SK-N-SH (cell line): ENCODE data around the gene FAM171A2. TPM values are rescaled to one million over a fixed set of nuclear protein-coding genes. Genes with fewer than 3 reads are reported as not detected.

ENCODE experiments used
- CTCF ChIA-PET: fragments of 300-600, 350-600 bp; formaldehyde crosslinking; extraction: SDS; loops from one replicate; lab custom pipeline; 2021; lab: Yijun Ruan, JAX
- POLR2A ChIA-PET: fragments of 350-600 bp; sonication (Branson Sonifier 250); formaldehyde crosslinking; extraction: SDS; loops from one replicate; lab custom pipeline; 2020; ENCODE audit warnings: antibody characterized with exemption, inconsistent platforms; lab: Yijun Ruan, JAX
- DNase-seq: peaks from one replicate; pipeline ENCODE4 v3.0.0; 2012
- H2AFZ ChIP-seq: fragments of 200-600 bp; sonication (generic); 2 replicates; pipeline ENCODE4 v1.8.1; 2016; ENCODE audit warnings: antibody characterized with exemption, mild to moderate bottlenecking, low read depth
- H3F3A ChIP-seq: fragments of 200-600 bp; sonication (generic); replicated peaks from 2 replicates; pipeline ENCODE3; 2016; ENCODE audit warnings: antibody characterized with exemption, mild to moderate bottlenecking; ENCODE audit not compliant: insufficient read depth
- H3K27ac ChIP-seq, 2 experiments: fragments of 200-500 bp in 1 of 2; fragments of 200-600 bp in 1 of 2; sonication (Bioruptor generic) in 1 of 2; sonication (generic), shearing (Covaris generic) in 1 of 2; 2 replicates each; pipeline versions ENCODE4 v1.5.1 to v1.6.1; 2014 to 2016; ENCODE audit warnings: low read depth in 2 of 2, inconsistent platforms in 1 of 2, low read length in 1 of 2, mild to moderate bottlenecking in 1 of 2, mixed read lengths in 1 of 2
- H3K27me3 ChIP-seq: fragments of 200-600 bp; sonication (generic), shearing (Covaris generic); 2 replicates; pipeline ENCODE4 v1.6.1; 2016; ENCODE audit warnings: mixed run types; ENCODE audit not compliant: insufficient read depth
- H3K36me3 ChIP-seq, 2 experiments: fragments of 200-500 bp in 1 of 2; fragments of 200-600 bp in 1 of 2; sonication (Bioruptor generic) in 1 of 2; sonication (generic) in 1 of 2; replicated peaks in 1 of 2; 2 replicates each; pipeline versions ENCODE3 to v1.5.1; 2014 to 2016; ENCODE audit warnings: low read length in 1 of 2, mild to moderate bottlenecking in 1 of 2; ENCODE audit not compliant: insufficient read depth in 2 of 2, control insufficient read depth in 1 of 2
- H3K4me1 ChIP-seq, 2 experiments: fragments of 200-500 bp in 1 of 2; fragments of 200-600 bp in 1 of 2; sonication (Bioruptor generic) in 1 of 2; sonication (generic), shearing (Covaris generic) in 1 of 2; 2 replicates each; pipeline versions ENCODE4 v1.5.1 to v1.6.1; 2014 to 2016; ENCODE audit warnings: low read depth in 1 of 2, low read length in 1 of 2, mixed run types in 1 of 2; ENCODE audit not compliant: insufficient read depth in 2 of 2, control insufficient read depth in 1 of 2
- H3K4me2 ChIP-seq: fragments of 200-600 bp; sonication (generic), shearing (Covaris generic); 2 replicates; pipeline ENCODE4 v1.6.1; 2017; ENCODE audit warnings: mixed run types
- H3K4me3 ChIP-seq, 2 experiments: fragments of 200-500 bp in 1 of 2; fragments of 200-600 bp in 1 of 2; sonication (Bioruptor generic) in 1 of 2; sonication (generic), shearing (Covaris generic) in 1 of 2; 2 replicates each; pipeline versions ENCODE4 v1.5.1 to v1.8.1; 2014 to 2016; ENCODE audit warnings: low read depth in 2 of 2, inconsistent platforms in 1 of 2, low read length in 1 of 2, mild to moderate bottlenecking in 1 of 2, mixed read lengths in 1 of 2, moderate library complexity in 1 of 2
- H3K79me2 ChIP-seq: fragments of 200-600 bp; sonication (generic); 2 replicates; pipeline ENCODE4 v1.8.1; 2017; ENCODE audit warnings: mild to moderate bottlenecking; ENCODE audit not compliant: insufficient read depth
- H3K9ac ChIP-seq: fragments of 200-600 bp; sonication (generic); 2 replicates; pipeline ENCODE4 v1.6.1; 2017; ENCODE audit warnings: mixed run types
- H3K9me2 ChIP-seq: fragments of 200-600 bp; sonication (generic); 2 replicates; pipeline ENCODE4 v1.6.1; 2017; ENCODE audit warnings: mixed run types
- H3K9me3 ChIP-seq: fragments of 200-600 bp; sonication (generic); 2 replicates; pipeline ENCODE4 v1.6.1; 2017; ENCODE audit warnings: mixed run types, mild to moderate bottlenecking, moderate library complexity
- H4K20me1 ChIP-seq: fragments of 200-600 bp; sonication (generic); 2 replicates; pipeline ENCODE4 v1.6.1; 2017; ENCODE audit warnings: mild to moderate bottlenecking, mixed run types; ENCODE audit not compliant: insufficient read depth
- CTCF ChIP-seq: fragments of 200-600 bp; sonication (generic); IDR thresholded peaks from 2 replicates; pipeline ENCODE4 v1.6.1; 2017; ENCODE audit warnings: antibody characterized with exemption, mild to moderate bottlenecking, moderate library complexity
- ELF1 ChIP-seq: IDR thresholded peaks from 2 replicates; pipeline ENCODE4 v1.4.0; 2012
- EZH2phosphoT487 ChIP-seq: fragments of 200-600 bp; sonication (generic); IDR thresholded peaks from 2 replicates; pipeline ENCODE4 v1.6.1; 2017; ENCODE audit warnings: low read depth, mixed run types, mild to moderate bottlenecking, antibody characterized with exemption, moderate library complexity, borderline replicate concordance
- MAX ChIP-seq: IDR thresholded peaks from 2 replicates; pipeline ENCODE4 v1.4.0; 2012; ENCODE audit warnings: low read depth
- NRF1 ChIP-seq: IDR thresholded peaks from 2 replicates; pipeline ENCODE4 v1.6.1; 2012; ENCODE audit warnings: low read depth, mild to moderate bottlenecking, low read length
- RXRA ChIP-seq: IDR thresholded peaks from 2 replicates; pipeline ENCODE4 v1.4.0; 2012; ENCODE audit warnings: low read depth, mild to moderate bottlenecking, borderline replicate concordance
- SIN3A ChIP-seq: IDR thresholded peaks from 2 replicates; pipeline ENCODE4 v1.6.1; 2012; ENCODE audit warnings: low read depth, mild to moderate bottlenecking, low read length, moderate library complexity, borderline replicate concordance
- TCF12 ChIP-seq: IDR thresholded peaks from 2 replicates; pipeline ENCODE4 v1.4.0; 2012
- TEAD4 ChIP-seq: IDR thresholded peaks from 2 replicates; pipeline ENCODE4 v1.4.0; 2012; ENCODE audit warnings: mild to moderate bottlenecking, borderline replicate concordance; ENCODE audit not compliant: insufficient read depth
- ZBTB33 ChIP-seq: IDR thresholded peaks from 2 replicates; pipeline ENCODE4 v1.4.0; 2012; ENCODE audit warnings: low read depth, borderline replicate concordance
- WGBS: methylation state at CpG from one replicate; pipeline ENCODE4 v1.1.6; 2017; ENCODE audit warnings: low lambda C conversion rate; 5-methylcytosine and 5-hydroxymethylcytosine counted together
- polyA plus RNA-seq, 3 experiments: library from polyadenylated mRNA; depleted of rRNA; stranded (reverse); fragments of >200 nt; gene quantifications; 2 replicates each; pipeline ENCODE4 v1.2.3, GENCODE V29; 2012

The FAM171A2 gene
- polyA plus RNA-seq, 1 of the 3 experiments (the other 2 are of a cell fraction) = 4.9 TPM

GRCh38 chr17:44324571-44325275, 38.9 kb downstream of the FAM171A2 start, which contains the start of gene SLC25A39 (continued):
- TF ChIP-seq ZBTB33 (no peak), EZH2phosphoT487 (no peak), ELF1 (no peak), TCF12 (no peak), CTCF (no peak), NRF1 (peak; percentile 40; the same call in 1 of the 2 replicates), MAX (peak; percentile 63; the same call in 1 of the 2 replicates), RXRA (no peak), SIN3A (no peak)
- TF ChIP-seq, all 33 proteins: peak for 8

- TF ChIP-seq TEAD4 = no peak
- 4% methylated on average over 14 of the region's 38 CpGs for WGBS
- peak; percentile 65 for DNase-seq
- peaks cover 0 to 10% of the 10 kb centered on the region in 2 experiments; a peak in 1 of 4 replicates for H3K4me1 ChIP-seq
- no peaks in the 10 kb centered on the region for H3K9me2 ChIP-seq
- H3K4me3 ChIP-seq = peak overlapping the region; percentile 95 to 98
- peaks cover 12% of the 10 kb centered on the region for H3K79me2 ChIP-seq
- H2AFZ ChIP-seq = peak overlapping the region; percentile 70
- no peaks in the 10 kb centered on the region for H3K27me3 ChIP-seq
- H3K27ac ChIP-seq = peak overlapping the region; percentile 48 to 60; a peak in 2 of 4 replicates
- peak overlapping the region; percentile 99 for H3K4me2 ChIP-seq
- peaks cover 6 to 28% of the 10 kb centered on the region in 2 experiments for H3K36me3 ChIP-seq
- no peaks in the 10 kb centered on the region for H4K20me1 ChIP-seq
- POLR2A ChIA-PET = interaction anchor here (1.3 to 1.9 kb wide), 3 partner anchors 15 to 103 kb away, joined by 3 to 11 read pairs (median 5); partner anchors contain the start of genes GRN and RUNDC3A
- peaks cover 4% of the 10 kb centered on the region for H3F3A ChIP-seq
- H3K9me3 ChIP-seq = no peaks in the 10 kb centered on the region
- peak overlapping the region; percentile 81 for H3K9ac ChIP-seq
- CTCF ChIA-PET = interaction anchor here (1.2 to 2.2 kb wide), 7 partner anchors 9 to 114 kb away, joined by 3 to 11 read pairs (median 5); no protein-coding TSS in a partner anchor
These were observed 39.5 kb downstream of the FAM171A2 start for GRCh38 chr17:44324092-44324570.
